KBM-7 (cell line): ENCODE measurements around the gene IRAK2.
"Not testable (repeated sequence)": the region's sequence is repeated elsewhere in the genome, so short reads cannot be mapped to it uniquely, and the experiment has no call there.

Experiments used
- DNase-seq: peaks from one replicate; pipeline ENCODE4 v3.0.0-alpha.2; 2015
- in situ Hi-C: fragments of 300-500 bp; cut with MboI; formaldehyde crosslinking; loops from 2 replicates; pipeline ENCODE4 v1.14.3; 2020; ENCODE audit warnings: low sequenced_read_pairs, low pct_unique_long_range_greater_than_20kb, mixed read lengths

Gene IRAK2

DNA sequence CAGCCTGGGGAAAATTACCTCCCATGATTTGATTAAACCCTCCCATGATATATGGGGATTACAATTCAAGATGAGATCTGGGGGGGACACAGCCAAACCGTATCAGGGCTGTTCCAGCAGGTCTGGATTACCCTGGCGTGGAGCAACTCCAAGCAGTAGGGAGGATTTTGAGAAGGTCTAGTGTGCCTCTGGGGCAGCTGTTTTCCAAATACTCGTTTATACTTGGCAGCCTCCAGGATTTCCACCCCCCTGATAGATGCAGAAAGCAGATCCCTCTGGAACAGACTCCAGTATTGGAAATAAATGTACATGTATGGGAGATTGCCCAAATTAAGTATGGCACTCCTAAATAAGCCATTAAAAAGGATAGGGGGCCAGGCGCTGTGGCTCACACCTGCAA lies 7.7 kb upstream of the IRAK2 start:
- in situ Hi-C loops, result no loop called here
- no peak for DNase-seq

DNA sequence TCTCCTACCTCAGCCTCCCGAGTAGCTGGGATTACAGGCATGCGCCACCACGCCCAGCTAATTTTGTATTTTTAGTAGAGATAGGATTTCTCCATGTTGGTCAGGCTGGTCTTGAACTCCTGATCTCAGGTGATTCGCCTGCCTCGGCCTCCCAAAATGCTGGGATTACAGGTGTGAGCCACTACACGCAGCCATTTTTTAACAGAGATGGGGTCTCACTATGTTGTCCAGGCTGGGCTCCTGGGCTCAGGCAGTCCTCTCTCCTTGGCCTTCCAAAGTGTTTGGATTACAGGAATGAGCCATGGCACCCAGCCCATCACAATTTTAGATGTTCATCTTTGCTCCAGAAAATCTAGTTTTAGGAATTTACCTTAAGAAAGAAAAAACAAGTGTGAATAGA lies 6.2 kb upstream of the IRAK2 start:
- in situ Hi-C loops, DNase-seq: not testable (repeated sequence)

DNA sequence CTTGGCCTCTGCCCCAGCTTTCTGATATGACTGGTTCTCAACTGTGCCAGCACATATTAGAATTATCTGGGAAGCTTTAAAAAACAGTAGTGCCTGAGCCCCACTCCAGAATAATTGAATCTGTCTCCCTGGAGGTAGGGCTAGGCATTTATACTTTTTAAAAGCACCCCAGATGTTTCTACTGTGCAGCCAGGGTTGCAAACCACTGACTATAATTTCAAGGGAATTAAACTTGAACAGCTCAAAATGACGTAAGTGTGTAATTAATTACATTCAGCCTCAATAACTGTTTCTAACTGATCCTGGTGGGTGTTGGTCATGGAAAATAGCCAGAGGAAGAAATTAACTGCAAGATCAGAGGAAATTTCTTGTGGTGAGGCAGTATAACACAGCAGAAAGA lies 4.4 kb upstream of the IRAK2 start:
- DNase-seq, result no peak
- in situ Hi-C loops, result no loop called here

DNA sequence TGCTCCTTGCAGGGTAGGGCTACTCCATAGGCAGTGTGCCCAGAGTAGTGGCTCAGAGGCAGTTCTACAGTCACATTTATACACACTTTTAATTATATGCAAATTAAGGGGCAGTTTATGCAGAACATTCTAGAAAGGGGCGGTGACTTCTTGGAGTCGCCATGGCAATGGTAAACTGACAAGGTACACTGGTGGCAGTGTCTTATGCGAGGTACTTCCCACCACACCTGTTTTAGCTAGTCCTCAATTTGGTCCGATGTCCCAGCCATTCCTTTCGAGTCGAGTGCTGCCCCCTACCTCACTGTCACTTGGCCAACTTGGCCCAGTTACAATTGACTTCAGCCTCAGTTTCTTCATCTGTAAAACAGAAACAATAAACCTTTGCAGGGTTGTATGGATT lies 3.8 kb upstream of the IRAK2 start:
- in situ Hi-C loops, result no loop called here
- no peak for DNase-seq

DNA sequence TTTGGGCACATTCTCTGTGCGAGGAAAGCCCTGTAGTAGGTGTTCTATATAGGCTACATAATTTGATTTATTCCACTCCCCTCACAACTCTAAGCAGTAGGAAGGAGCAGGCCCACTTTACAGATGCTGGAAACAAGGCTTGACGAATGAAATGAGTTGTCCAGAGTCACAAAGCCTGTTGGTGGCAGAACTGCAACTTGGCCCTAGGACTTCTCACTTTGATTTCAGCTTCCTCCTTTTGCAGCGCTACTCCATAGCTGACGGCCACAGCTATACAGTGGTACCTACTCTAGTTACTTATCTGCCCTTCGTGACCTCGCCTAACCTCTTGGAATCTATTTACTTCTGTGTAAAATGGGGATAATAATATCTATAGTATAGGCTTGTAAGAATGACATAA lies 2.5 kb upstream of the IRAK2 start:
- in situ Hi-C loops, result no loop called here
- DNase-seq, result no peak

DNA sequence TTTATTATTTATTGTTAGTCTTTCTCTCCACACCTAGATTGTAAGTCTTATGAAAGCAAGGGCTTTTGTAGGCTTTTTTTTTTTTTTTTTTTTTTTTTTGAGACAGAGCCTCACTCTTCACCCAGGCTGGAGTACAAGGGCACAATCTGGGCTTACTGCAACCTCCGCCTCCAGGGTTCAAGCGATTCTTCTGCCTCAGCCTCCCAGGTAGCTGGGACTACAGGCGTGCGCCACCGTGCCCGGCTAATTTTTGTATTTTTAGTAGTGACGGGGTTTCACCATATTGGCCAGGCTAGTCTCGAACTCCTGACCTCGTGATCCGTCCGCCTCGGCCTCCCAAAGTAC lies 546 bp upstream of the IRAK2 start:
- DNase-seq, in situ Hi-C loops: not testable (repeated sequence)

DNA sequence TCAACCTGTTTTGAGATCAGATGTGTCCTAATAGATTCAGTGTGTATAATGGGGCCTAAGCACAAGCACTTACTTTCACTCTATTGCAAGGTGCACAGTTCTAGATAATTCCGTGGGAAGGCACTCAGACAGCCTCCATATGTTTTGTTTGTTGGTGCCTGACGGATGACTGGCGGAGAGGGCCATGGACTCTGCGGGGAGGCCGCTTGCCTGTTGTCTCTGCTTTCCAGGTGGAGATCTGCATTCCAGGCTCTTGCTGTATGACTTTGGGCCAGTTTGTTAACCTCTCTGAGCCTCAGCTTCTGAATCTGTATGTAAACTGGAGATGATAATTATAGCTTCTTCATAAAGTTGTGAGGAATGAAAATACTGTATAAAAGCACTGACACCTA lies 1.5 kb downstream of the IRAK2 start:
- in situ Hi-C loops, result no loop called here
- no peak for DNase-seq

DNA sequence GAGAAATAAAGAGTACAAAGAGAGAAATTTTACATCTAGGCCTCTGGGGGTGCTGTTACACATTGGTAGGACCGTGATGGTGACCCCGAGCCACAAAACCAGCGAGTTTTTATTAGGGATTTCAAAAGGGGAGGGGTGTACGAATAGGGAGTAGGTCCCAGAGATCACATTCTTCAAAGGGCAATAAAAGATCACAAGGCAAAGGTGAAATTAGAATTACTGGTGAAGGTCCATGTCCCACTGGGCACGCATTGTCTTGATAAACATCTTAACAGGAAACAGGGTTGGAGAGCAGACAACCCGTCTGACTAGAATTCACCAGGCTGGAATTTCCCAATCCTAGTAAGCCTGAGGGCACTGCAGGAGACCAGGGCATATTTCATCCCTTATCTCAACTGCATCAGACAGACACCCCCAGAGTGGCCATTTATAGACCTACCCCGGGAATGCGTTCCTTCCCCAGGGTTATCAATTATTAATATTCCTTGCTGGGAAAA lies 4.3 kb downstream of the IRAK2 start:
- no peak for DNase-seq
- in situ Hi-C loops, result no loop called here

DNA sequence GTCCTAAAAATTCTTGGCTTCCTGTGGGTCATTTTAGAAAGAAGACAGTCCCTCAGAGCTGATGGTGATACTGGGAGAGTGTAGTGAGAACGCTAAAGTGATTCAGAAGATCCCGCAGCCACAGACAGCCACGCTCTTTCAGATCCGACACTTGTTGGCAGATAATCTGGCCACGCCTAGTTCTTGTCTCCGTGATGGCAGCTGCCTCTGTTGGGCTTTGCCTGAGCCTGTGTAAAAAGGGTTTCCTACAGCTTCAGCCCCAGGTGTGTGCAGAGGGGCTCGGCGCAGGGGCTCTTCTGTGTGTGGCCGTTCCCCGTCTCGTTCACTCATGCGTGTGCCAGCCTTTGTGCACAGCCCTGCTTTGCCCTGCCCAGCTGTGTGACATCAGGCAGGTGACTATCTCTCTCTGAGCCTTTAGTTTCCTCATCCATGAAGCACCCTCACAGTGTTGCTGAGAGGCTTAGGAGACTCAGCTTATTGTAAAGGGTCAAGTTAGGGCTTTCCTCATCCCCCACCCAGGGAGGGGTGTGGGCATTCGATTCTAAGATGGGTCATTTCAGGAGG lies 6.3 kb downstream of the IRAK2 start:
- in situ Hi-C loops, result no loop called here
- no peak for DNase-seq

DNA sequence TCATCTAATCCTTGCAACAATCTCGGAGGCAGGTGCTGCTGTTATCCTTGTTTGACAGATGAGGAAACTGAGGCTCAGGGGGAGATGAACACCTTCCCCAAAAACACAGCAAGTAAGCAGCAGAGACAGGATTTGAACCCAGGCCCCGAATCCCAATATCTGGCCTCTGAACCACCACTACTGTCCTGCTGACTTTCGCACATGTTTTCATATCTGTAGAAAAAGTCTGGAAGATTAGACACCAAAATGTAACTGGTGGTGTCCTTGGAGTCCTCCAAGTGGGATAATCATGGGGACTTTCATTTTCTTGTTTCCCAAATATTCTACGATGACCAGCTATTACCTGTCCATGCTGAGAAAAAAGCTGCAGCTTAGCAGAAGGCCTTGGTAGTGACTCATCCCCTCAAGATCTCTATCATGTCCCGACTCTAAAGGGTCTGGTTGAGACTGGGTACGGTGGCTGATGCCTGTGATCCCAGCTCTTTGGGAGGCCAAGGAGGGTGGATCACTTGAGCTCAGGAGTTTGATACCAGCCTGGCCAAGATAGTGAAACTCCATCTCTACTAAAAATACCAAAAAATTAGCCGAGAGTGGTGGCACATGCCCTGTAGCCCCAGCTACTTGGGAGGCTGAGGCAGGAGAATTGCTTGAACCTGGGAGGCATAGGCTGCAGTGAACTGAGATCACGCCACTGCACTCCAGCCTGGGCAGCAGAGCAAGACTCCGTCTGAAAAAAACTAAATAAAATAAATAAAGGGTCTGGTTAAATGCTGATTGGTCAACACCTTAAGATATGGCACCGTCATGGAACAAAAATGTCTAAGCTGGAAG lies 8.6 kb downstream of the IRAK2 start:
- no peak for DNase-seq
- in situ Hi-C loops, result no loop called here

DNA sequence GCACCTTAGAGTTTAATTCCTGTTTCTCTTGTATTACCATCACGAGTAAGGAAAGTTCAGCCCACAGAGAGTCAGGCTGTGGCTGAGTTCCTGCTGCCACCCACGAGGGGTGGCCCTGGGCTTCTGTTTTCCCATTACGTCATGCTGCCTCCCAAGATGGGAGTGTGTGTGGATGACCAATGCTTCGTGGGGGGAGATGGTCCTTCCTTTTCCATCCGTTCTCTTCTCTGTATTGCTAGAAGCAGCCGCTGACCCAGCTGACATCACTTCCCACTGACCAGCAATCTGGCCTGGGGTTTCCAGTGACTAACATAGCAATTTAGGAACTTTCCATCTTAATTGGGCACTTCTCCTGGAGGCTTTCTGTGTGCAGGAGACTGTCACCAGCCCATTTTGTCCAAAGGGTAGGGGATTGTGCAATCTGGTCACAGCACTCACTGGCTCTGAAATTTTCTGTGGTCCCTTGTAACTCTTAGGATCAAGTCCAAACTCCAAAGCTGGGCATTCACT lies 9.3 kb downstream of the IRAK2 start:
- in situ Hi-C loops, result no loop called here
- no peak for DNase-seq

DNA sequence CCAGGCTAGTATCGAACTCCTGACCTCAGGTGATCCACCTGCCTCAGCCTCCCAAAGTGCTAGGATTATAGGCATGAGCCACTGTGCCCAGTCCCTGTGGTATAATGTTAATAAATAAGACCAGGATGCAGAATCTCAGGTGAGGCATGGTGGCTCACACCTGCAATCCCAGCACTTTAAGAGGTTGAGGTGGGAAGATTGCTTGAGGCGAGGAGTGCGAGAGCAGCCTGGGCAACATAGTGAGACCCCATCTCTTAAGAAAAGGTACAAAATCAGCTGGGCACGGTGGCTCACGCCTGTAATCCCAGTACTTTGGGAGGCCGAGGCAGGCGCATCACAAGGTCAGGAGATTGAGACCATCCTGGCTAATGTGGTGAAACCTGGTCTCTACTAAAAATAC lies 10.6 kb downstream of the IRAK2 start:
- in situ Hi-C loops, result not testable (repeated sequence)

DNA sequence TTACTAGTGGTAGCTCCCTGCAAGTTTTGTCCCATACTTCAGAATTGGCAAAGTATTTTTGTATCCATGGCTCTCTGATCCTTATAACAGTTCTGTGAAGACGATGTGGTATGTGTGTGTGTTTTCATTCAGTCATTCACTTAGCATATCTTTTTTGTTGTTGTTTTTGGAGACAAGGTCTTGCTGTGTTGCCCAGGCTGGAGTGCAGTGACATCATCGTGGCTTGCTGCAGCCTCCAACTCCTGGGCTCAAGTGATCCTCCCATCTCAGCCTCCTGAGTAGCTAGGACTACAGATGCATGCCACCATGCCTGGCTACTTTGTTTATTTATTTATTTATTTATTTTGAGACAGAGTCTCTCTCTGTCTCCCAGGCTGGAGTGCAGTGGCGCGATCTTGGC lies 11.4 kb downstream of the IRAK2 start:
- DNase-seq, in situ Hi-C loops: not testable (repeated sequence)

More for the DNA sequence above, 10.6 kb downstream of the IRAK2 start:
- DNase-seq, result not testable (repeated sequence)

DNA sequence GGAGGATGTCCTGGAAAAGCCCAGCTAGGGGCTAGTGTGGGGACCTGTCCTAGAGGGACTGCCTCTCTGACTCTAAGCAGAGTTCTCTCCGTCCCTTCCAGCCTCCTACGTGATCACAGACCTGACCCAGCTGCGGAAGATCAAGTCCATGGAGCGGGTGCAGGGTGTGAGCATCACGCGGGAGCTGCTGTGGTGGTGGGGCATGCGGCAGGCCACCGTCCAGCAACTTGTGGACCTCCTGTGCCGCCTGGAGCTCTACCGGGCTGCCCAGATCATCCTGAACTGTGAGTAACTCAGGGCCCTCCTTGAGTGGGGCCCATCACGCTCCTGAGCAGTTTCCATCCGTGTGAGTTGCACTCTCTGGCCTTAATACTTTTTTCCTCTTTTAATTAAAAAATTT lies 13.0 kb downstream of the IRAK2 start:
- in situ Hi-C loops, result no loop called here
- DNase-seq, result no peak

DNA sequence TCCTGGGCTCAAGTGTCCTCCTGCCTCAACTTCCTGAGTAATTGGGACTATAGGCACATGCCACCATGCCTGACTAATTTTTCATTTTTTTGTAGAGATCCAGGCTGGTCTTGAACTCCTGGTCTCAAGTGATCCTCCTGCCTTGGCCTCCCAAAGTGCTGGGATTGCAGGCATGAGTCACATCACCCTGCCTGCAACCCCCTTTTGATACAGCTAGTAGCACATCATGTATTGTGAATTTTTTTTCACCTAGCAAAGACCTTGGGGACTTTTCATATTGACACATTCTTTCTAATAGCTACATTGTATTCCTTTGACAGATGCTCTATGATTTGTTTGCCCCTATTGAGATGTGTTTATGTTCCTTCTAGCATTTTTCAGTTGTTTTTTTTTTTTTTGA lies 14.2 kb downstream of the IRAK2 start:
- DNase-seq, result no peak
- in situ Hi-C loops, result no loop called here

DNA sequence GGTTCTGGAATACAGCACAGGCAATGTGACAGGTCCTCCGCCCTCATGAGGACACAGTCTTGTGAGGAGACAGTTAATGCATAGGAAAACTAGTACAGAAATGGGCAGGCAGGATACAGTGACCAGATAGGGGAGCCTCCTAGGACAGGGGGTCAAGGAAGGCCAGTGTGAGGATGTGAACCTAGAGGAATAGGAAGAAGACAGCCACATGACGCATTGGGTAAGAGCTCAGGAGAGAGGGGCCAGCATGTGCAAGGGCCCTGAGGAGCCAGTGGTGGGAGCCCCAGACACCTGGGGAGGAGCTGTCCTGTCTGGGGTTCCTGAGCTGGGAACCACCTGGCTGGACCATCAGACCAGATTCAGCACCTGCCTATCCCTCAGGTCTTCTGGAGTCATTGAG lies 15.6 kb downstream of the IRAK2 start:
- no peak for DNase-seq
- in situ Hi-C loops, result no loop called here

DNA sequence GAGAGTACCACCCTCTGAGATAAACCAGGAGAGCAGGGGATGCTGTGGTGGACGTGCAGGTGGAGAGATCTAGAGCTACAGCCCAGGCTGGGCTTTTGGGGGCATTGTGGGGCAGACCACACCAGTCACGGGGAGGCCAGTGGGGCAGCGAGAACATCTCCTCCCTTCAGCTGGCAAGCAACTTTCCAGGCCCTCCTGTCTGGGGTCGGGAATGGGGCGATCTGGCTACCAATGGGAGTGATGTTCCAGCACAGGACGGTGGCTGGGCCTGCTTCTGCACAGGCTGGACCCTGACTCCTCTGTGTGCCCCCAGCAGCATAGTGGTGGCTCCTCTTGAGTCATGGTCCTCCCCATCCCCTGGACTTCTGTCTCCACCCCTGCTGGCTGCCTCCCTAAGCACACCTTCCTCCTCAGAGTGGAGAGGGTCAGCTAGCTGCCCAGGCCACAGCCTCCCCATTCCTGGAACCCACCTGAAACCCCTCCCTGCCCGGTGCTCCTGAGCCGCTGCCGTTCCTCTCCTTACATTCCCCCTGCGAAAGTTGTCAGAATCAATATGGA lies 16.1 kb downstream of the IRAK2 start:
- in situ Hi-C loops, result no loop called here
- no peak for DNase-seq

DNA sequence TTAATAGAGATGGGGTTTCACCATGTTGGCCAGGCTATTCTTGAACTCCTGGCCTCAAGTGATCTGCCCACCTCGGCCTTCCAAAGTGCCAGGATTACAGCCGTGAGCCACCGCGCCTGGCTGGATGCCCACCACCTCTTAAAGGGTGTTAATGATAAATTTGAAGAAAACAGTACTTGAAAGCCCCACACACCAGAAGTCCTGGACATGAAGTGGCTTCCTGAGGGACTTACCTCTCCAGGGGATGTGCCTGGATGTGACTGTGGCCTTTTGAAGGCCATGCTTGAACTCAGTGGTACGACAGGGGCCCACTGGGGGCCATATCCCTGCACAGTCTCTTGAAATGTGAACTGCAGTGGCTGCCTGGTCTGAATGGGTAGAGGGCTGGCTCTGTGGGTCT lies 18.2 kb downstream of the IRAK2 start:
- no peak for DNase-seq
- in situ Hi-C loops, result no loop called here

DNA sequence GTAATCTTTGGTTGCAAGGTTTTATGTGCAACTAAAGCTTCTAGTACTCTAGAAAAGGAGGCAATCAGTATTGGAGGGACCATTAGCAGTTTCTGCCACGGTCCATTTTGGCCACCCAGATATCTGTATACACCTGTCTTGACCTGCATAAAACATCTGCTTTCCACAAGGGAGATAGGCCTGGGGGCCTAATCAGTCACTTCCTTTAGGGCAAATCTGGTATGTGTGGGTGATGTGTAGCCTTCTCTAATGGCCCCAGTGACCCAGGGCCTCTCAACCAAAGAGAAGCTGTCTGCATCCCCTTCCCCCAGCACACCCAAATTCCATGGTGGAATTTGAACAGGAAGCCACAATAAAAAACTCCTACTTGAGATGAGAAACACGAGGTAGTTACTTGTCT lies 19.5 kb downstream of the IRAK2 start:
- no peak for DNase-seq
- in situ Hi-C loops, result no loop called here
